ENCODE measurements around the gene FGFR3.

- no peak for TF ChIP-seq CTCF (IDR thresholded peaks at IDR 0.05; ENCODE audit: low read length)
- no peak for TF ChIP-seq EZH2phosphoT487 (IDR thresholded peaks at IDR 0.05; ENCODE audit: low read length)
- no peak for TF ChIP-seq EZH2 (optimal IDR thresholded peaks at IDR 0.05; ENCODE audit: low read depth, low read length)
These were observed 46.0 kb upstream of the FGFR3 start for GRCh38 chr4:1746919-1747602.
